Endothelial cell (in vitro differentiated cells): ENCODE data around the gene TVP23C. TPM values are rescaled to one million over a fixed set of nuclear protein-coding genes. Genes with fewer than 3 reads are reported as not detected.
A peak's percentile ranks its signal among the peaks of the same experiment; 100 is the strongest.
"Not testable (repeated sequence)": the region's sequence is repeated elsewhere in the genome, so short reads cannot be mapped to it uniquely, and the experiment has no call there.

ENCODE experiments used
- DNase-seq: peaks from one replicate; pipeline ENCODE4 v3.0.0; 2021; ENCODE audit warnings: low spot score
- H3K27ac Mint-ChIP-seq: one replicate; pipeline ENCODE4 v1.8.0; 2021; ENCODE audit warnings: mixed read lengths, inconsistent platforms; ENCODE audit not compliant: unreplicated experiment
- H3K27me3 Mint-ChIP-seq: one replicate; pipeline ENCODE4 v1.8.0; 2021; ENCODE audit warnings: mild to moderate bottlenecking, moderate library complexity, mixed read lengths, inconsistent platforms; ENCODE audit not compliant: unreplicated experiment
- H3K36me3 Mint-ChIP-seq: one replicate; pipeline ENCODE4 v1.8.0; 2021; ENCODE audit warnings: mild to moderate bottlenecking, low read depth, mixed read lengths, inconsistent platforms; ENCODE audit not compliant: unreplicated experiment
- H3K4me1 Mint-ChIP-seq: one replicate; pipeline ENCODE4 v1.8.0; 2021; ENCODE audit warnings: mild to moderate bottlenecking, mixed read lengths, inconsistent platforms; ENCODE audit not compliant: unreplicated experiment
- H3K4me3 Mint-ChIP-seq: one replicate; pipeline ENCODE4 v1.8.0; 2021; ENCODE audit warnings: mild to moderate bottlenecking, mixed read lengths, inconsistent platforms; ENCODE audit not compliant: unreplicated experiment
- H3K9me3 Mint-ChIP-seq: one replicate; pipeline ENCODE4 v1.8.0; 2021; ENCODE audit warnings: mixed read lengths, inconsistent platforms; ENCODE audit not compliant: unreplicated experiment
- total RNA-seq: library from RNA; stranded (reverse); fragmentation: NEBNext Ultra II Directional; extraction: Animal tissue kit (Norgen Biotek cat#: 25700); gene quantifications from one replicate; pipeline ENCODE4 v1.2.1, GENCODE V29; 2021; ENCODE audit not compliant: unreplicated experiment
- TF ChIP-seq, protein P1 (sequence below): fragments of 200-600 bp; sonication (generic); IDR thresholded peaks from one replicate; pipeline ENCODE4 v1.5.0; 2021; ENCODE audit warnings: antibody characterized with exemption; ENCODE audit not compliant: unreplicated experiment

TVP23C gene
- total RNA-seq, 1 donor from 2014 or later = 23.1 TPM

DNA sequence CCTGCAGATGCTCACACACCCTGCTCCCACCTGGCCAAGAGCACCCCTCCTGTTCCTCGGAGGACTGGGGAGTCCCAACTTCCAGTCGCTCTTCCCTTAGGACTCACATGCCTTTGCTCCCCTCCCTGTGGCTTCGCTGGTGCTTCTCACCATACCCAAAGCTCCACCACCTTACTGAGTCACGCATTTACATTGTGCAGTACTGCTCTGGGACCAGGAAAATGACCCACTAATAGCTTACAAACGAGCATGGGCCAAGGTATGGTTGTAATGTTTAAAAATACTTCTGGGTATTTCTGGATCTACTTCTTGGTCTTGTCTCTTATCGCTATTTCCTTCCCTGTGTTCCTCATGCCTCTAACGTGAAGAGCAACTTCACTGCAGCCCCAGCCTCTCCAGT, 54.8 kb downstream of the TVP23C start:
- no peak for DNase-seq
- TF ChIP-seq, protein P1, sequence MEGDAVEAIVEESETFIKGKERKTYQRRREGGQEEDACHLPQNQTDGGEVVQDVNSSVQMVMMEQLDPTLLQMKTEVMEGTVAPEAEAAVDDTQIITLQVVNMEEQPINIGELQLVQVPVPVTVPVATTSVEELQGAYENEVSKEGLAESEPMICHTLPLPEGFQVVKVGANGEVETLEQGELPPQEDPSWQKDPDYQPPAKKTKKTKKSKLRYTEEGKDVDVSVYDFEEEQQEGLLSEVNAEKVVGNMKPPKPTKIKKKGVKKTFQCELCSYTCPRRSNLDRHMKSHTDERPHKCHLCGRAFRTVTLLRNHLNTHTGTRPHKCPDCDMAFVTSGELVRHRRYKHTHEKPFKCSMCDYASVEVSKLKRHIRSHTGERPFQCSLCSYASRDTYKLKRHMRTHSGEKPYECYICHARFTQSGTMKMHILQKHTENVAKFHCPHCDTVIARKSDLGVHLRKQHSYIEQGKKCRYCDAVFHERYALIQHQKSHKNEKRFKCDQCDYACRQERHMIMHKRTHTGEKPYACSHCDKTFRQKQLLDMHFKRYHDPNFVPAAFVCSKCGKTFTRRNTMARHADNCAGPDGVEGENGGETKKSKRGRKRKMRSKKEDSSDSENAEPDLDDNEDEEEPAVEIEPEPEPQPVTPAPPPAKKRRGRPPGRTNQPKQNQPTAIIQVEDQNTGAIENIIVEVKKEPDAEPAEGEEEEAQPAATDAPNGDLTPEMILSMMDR = no peak

DNA sequence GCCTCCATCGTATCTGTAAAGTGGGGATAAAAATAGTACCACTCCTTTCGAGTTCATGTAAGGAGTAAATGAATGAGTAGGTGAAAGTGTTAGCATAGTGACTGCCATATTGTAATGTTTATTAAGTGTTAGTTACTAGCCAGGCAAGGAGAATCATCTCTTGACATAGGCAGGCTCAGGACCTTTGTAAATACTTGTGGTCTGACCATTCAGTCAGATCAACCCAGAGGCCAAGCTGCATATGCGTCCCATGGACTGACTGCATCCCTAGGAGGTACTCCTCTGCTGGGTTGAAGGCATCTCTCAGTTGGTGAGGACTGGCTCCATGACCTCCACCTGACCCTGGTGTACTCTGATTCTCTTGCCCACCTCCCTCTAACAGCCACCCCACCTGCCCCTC, 55.4 kb downstream of the TVP23C start:
- TF ChIP-seq, protein P1 = no peak
- Mint-ChIP-seq H3K36me3 (peaks cover 21% of the 10 kb centered on the region), H3K27ac (no peak overlapping the region), H3K27me3 (peaks cover 5% of the 10 kb centered on the region), H3K4me1 (peaks cover 14% of the 10 kb centered on the region), H3K9me3 (no peaks in the 10 kb centered on the region), H3K4me3 (peak overlapping the region; percentile 44)
- DNase-seq = no peak

More for the DNA sequence above, 54.8 kb downstream of the TVP23C start:
- peaks cover 19% of the 10 kb centered on the region for H3K36me3 Mint-ChIP-seq
- peaks cover 10% of the 10 kb centered on the region for H3K4me1 Mint-ChIP-seq
- H3K9me3 Mint-ChIP-seq = no peaks in the 10 kb centered on the region
- no peak overlapping the region for H3K27ac Mint-ChIP-seq
- H3K27me3 Mint-ChIP-seq = peaks cover 5% of the 10 kb centered on the region
- H3K4me3 Mint-ChIP-seq = peak overlapping the region; percentile 71

DNA sequence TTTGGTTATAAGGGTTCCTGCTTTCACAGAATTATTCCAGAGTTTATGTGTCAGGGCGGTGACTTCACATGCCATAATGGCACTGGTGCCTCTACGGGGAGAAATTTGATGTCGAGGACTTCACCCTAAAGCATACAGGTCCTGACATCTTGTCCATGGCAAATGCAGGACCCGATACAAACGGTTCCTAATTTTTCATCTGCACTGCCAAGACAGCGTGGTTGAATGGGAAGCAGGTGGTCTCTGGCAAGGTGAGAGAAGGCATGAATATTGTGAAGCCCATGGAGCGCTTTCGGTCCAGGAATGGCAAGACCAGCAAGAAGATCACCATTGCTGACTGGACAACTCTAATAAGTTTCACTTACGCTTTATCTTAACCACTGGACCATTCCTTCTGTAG, 56.3 kb downstream of the TVP23C start:
- peaks cover 21% of the 10 kb centered on the region for H3K4me1 Mint-ChIP-seq
- TF ChIP-seq, protein P1 = no peak
- H3K27ac Mint-ChIP-seq = no peak overlapping the region
- H3K36me3 Mint-ChIP-seq = peaks cover 21% of the 10 kb centered on the region
- H3K4me3 Mint-ChIP-seq = peak overlapping the region; percentile 25
- no peaks in the 10 kb centered on the region for H3K9me3 Mint-ChIP-seq
- peaks cover 5% of the 10 kb centered on the region for H3K27me3 Mint-ChIP-seq
- DNase-seq = no peak

DNA sequence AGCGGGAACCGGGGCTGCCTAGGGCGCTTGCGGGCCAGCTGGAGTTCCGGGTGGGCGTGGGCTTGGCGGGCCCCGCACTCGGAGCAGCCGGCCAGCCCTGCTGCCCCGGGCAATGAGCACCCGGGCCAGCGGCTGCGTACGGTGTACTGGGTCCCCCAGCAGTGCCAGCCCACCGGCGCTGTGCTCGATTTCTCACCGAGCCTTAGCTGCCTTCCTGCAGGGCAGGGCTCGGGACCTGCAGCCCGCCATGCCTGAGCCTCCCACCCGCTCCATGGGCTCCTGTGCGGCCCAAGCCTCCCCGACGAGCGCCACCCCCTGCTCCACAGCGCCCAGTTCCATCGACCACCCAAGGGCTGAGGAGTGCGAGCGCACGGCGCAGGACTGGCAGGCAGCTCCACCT, 57.6 kb downstream of the TVP23C start:
- not testable (repeated sequence) for H3K27ac Mint-ChIP-seq, DNase-seq, H3K9me3 Mint-ChIP-seq, H3K27me3 Mint-ChIP-seq, H3K4me3 Mint-ChIP-seq
- peaks cover 21% of the 10 kb centered on the region for H3K36me3 Mint-ChIP-seq
- peaks cover 31% of the 10 kb centered on the region for H3K4me1 Mint-ChIP-seq

DNA sequence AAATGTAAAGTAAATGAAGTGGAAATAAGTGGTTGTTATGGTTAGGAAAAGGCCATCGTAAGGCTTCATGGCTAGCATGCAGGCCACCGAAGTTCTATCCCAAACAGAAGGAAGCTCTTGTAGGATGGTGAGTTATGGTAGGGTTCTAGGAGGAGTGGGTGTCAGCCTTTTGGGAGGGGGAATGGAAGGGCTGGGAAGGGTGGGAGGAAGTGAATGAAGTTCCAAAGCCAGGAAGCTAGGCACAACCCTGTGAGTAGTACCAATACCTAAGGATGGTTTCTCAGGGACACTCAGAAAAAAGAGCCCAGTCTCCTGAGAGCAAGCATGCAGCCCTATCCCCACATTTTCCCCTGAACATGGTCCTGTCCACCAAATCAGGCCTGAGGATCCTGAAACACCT, 59.6 kb downstream of the TVP23C start:
- Mint-ChIP-seq H3K36me3 (peaks cover 31% of the 10 kb centered on the region), H3K27me3 (peaks cover 12% of the 10 kb centered on the region), H3K27ac (no peak overlapping the region), H3K9me3 (no peaks in the 10 kb centered on the region), H3K4me1 (peaks cover 31% of the 10 kb centered on the region), H3K4me3 (no peak overlapping the region)
- no peak for DNase-seq
- TF ChIP-seq, protein P1 = no peak
